Keratinocyte (primary cell): ENCODE results near the gene AKAP6.

Experiments used
- CTCF ChIP-seq, 3 experiments: IDR thresholded peaks in 1 of 3; conservative IDR thresholded peaks in 1 of 3; optimal IDR thresholded peaks in 1 of 3; 2 replicates in 2 of 3; 3 replicates in 1 of 3; pipeline versions ENCODE3 to v1.5.1; 2011; ENCODE audit warnings: low read length in 3 of 3, mild to moderate bottlenecking in 3 of 3, moderate library complexity in 2 of 3, control low read depth in 1 of 3, inconsistent platforms in 1 of 3; ENCODE audit not compliant: insufficient read depth in 2 of 3; ENCODE audit errors: extremely low read depth in 1 of 3
- EZH2 ChIP-seq: IDR thresholded peaks from one replicate; pipeline ENCODE4 v1.6.1; 2012; ENCODE audit warnings: inconsistent platforms, mild to moderate bottlenecking, low read length, moderate library complexity

DNA sequence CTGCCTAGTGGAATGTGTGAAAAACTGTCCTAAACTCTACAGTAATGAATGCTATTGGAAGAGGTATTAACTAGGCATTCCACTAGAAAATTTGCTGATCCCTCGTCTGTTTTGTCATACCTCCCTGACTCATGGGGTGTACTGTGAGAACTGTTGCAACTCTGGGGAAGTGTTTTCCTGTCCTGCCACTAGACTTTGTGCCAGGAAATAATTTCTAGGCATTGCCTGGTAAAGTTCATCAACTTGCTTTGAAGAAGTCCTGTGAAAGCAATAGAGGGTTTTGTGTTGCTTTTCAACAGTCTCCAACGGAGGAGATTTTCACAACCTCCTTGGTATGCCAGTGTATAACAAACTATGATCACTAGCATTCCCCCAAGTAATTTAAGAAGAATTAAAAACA lies 139.9 kb downstream of the AKAP6 start:
- TF ChIP-seq CTCF (optimal IDR thresholded peaks at IDR 0.05 in 1 of 3, IDR thresholded peaks at IDR 0.05 in 1 of 3, conservative IDR thresholded peaks at IDR 0.05 in 1 of 3; ENCODE audit: extremely low read depth in 1 of 3, insufficient read depth in 2 of 3, low read length in 3 of 3) (no peak), EZH2 (no peak)
